ENCODE results near the gene BAHCC1. TPM values are rescaled to one million over a fixed set of nuclear protein-coding genes. Genes with fewer than 3 reads are reported as not detected.

Gene BAHCC1
- total RNA-seq, 1 experiment from 2014 or later, result 74.2 TPM

- peak overlapping the region; percentile 96 for H3K4me3 ChIP-seq (ENCODE audit: low read depth, low read length, poor library complexity, severe bottlenecking)
- ChIA-PET CTCF (interaction anchor here (0.7 kb wide), 1 partner anchor 84 kb away, joined by 3 read pairs; no protein-coding TSS in a partner anchor), POLR2A (ENCODE audit: low non-redundant PET) (interaction anchor here (0.6 kb wide), 1 partner anchor 465 kb away, joined by 3 read pairs; no protein-coding TSS in a partner anchor)
- peak overlapping the region; percentile 100 for H3K27ac ChIP-seq (ENCODE audit: low read depth, low read length, poor library complexity, severe bottlenecking)
- intact Hi-C loops (cut with micrococcal nuclease; ENCODE audit: unreplicated experiment), result no loop called here
- H3K4me1 ChIP-seq (ENCODE audit: insufficient read depth, low read length, poor library complexity, severe bottlenecking), result peaks cover 54% of the 10 kb centered on the region
- TF ChIP-seq CTCF (conservative IDR thresholded peaks at IDR 0.05; ENCODE audit: low read depth, low read length) (no peak), EZH2 (IDR thresholded peaks at IDR 0.05; ENCODE audit: borderline replicate concordance, low read depth, low read length, poor library complexity, severe bottlenecking) (no peak)
- no peaks in the 10 kb centered on the region for H3K27me3 ChIP-seq (replicated peaks; ENCODE audit: insufficient read depth, low read depth, low read length, poor library complexity)
- TSS peak; percentile 7 for BruUV-seq (replicated peaks)
- DNase-seq (ENCODE audit: low spot score), result peak; percentile 54
- H3K9me3 ChIP-seq (ENCODE audit: low read depth, low read length, poor library complexity, severe bottlenecking), result no peaks in the 10 kb centered on the region
- H3K36me3 ChIP-seq (ENCODE audit: insufficient read depth, low read length, poor library complexity, severe bottlenecking), result peaks cover 4% of the 10 kb centered on the region
Observed at GRCh38 chr17:81400996-81401722, 5.9 kb downstream of the BAHCC1 start.

- intact Hi-C loops (cut with micrococcal nuclease; ENCODE audit: unreplicated experiment), result no loop called here
- DNase-seq (ENCODE audit: low spot score), result peak; percentile 75
- Histone ChIP-seq H3K4me3 (ENCODE audit: low read depth, low read length, poor library complexity, severe bottlenecking) (peak overlapping the region; percentile 96), H3K36me3 (ENCODE audit: insufficient read depth, low read length, poor library complexity, severe bottlenecking) (peaks cover 4% of the 10 kb centered on the region), H3K27ac (ENCODE audit: low read depth, low read length, poor library complexity, severe bottlenecking) (peak overlapping the region; percentile 100), H3K27me3 (replicated peaks; ENCODE audit: insufficient read depth, low read depth, low read length, poor library complexity) (no peaks in the 10 kb centered on the region), H3K9me3 (ENCODE audit: low read depth, low read length, poor library complexity, severe bottlenecking) (no peaks in the 10 kb centered on the region), H3K4me1 (ENCODE audit: insufficient read depth, low read length, poor library complexity, severe bottlenecking) (peaks cover 62% of the 10 kb centered on the region)
- TF ChIP-seq EZH2 (IDR thresholded peaks at IDR 0.05; ENCODE audit: borderline replicate concordance, low read depth, low read length, poor library complexity, severe bottlenecking) (no peak), CTCF (conservative IDR thresholded peaks at IDR 0.05; ENCODE audit: low read depth, low read length) (peak; percentile 61)
- no TSS peak for BruUV-seq (replicated peaks)
- CTCF ChIA-PET, result interaction anchor here (0.7 kb wide), 1 partner anchor 83 kb away, joined by 3 read pairs; no protein-coding TSS in a partner anchor
- POLR2A ChIA-PET (ENCODE audit: low non-redundant PET), result interaction anchor here (0.6 kb wide), 1 partner anchor 464 kb away, joined by 3 read pairs; no protein-coding TSS in a partner anchor
Observed at GRCh38 chr17:81401723-81402529, 6.7 kb downstream of the BAHCC1 start.

GRCh38 chr17:81402530-81402941 is 7.3 kb downstream of the BAHCC1 start:
- ChIA-PET POLR2A (ENCODE audit: low non-redundant PET) (no interaction called here), CTCF (no interaction called here)
- intact Hi-C loops (cut with micrococcal nuclease; ENCODE audit: unreplicated experiment), result no loop called here
- H3K27ac ChIP-seq (ENCODE audit: low read depth, low read length, poor library complexity, severe bottlenecking), result peak overlapping the region; percentile 100
- peaks cover 68% of the 10 kb centered on the region for H3K4me1 ChIP-seq (ENCODE audit: insufficient read depth, low read length, poor library complexity, severe bottlenecking)
- no peak for TF ChIP-seq EZH2 (IDR thresholded peaks at IDR 0.05; ENCODE audit: borderline replicate concordance, low read depth, low read length, poor library complexity, severe bottlenecking)
- TF ChIP-seq CTCF (conservative IDR thresholded peaks at IDR 0.05; ENCODE audit: low read depth, low read length), result no peak
- H3K27me3 ChIP-seq (replicated peaks; ENCODE audit: insufficient read depth, low read depth, low read length, poor library complexity), result no peaks in the 10 kb centered on the region
- peak; percentile 51 for DNase-seq (ENCODE audit: low spot score)
- peaks cover 4% of the 10 kb centered on the region for H3K36me3 ChIP-seq (ENCODE audit: insufficient read depth, low read length, poor library complexity, severe bottlenecking)
- H3K9me3 ChIP-seq (ENCODE audit: low read depth, low read length, poor library complexity, severe bottlenecking), result no peaks in the 10 kb centered on the region
- BruUV-seq (replicated peaks), result no TSS peak
- H3K4me3 ChIP-seq (ENCODE audit: low read depth, low read length, poor library complexity, severe bottlenecking), result peak overlapping the region; percentile 96
